ENCODE measurements around the gene NDUFS6. TPM values are rescaled to one million over a fixed set of nuclear protein-coding genes. Genes with fewer than 3 reads are reported as not detected.

The NDUFS6 gene
- 10 to 100 TPM in 4 of 5 donors, not detected in 1; 12.8 to 86.0 (median 39.7) TPM for total RNA-seq
- 10 to 100 TPM; 92.6 to 95.0 (median 93.3) TPM for polyA plus RNA-seq
- long read RNA-seq, donor 1, transcript NDUFS6-201 (4 exons, 1,082 nt): major isoform, 25 of 26 reads
- long read RNA-seq, donor 1, partial matches to known transcripts: 0 of 26 reads
- long read RNA-seq, donor 1, other reads (novel, unspliced or antisense): 0 of 26 reads
- long read RNA-seq, donor 2, transcript NDUFS6-201 (4 exons, 1,082 nt): major isoform, 32 of 36 reads
- long read RNA-seq, donor 2, partial matches to known transcripts: 0 of 36 reads
- long read RNA-seq, donor 2, other reads (novel, unspliced or antisense): 0 of 36 reads
- long read RNA-seq, donor 3, transcript NDUFS6-201 (4 exons, 1,082 nt): major isoform, 34 of 42 reads
- long read RNA-seq, donor 3, partial matches to known transcripts: 7 of 42 reads
- long read RNA-seq, donor 3, other reads (novel, unspliced or antisense): 0 of 42 reads
- long read RNA-seq, donor 4, partial matches to known transcripts: 0 of 3 reads
- long read RNA-seq, donor 4, other reads (novel, unspliced or antisense): 0 of 3 reads
- long read RNA-seq, donor 5, transcript NDUFS6-201 (4 exons, 1,082 nt): major isoform, 43 of 46 reads
- long read RNA-seq, donor 5, partial matches to known transcripts: 0 of 46 reads
- long read RNA-seq, donor 5, other reads (novel, unspliced or antisense): 0 of 46 reads
- long read RNA-seq, donor 6, transcript NDUFS6-201 (4 exons, 1,082 nt): major isoform, 68 of 85 reads
- long read RNA-seq, donor 6, partial matches to known transcripts: 6 of 85 reads
- long read RNA-seq, donor 6, other reads (novel, unspliced or antisense): 8 of 85 reads
- long read RNA-seq, donor 7, transcript NDUFS6-201 (4 exons, 1,082 nt): major isoform, 39 of 62 reads
- long read RNA-seq, donor 7, partial matches to known transcripts: 15 of 62 reads
- long read RNA-seq, donor 7, other reads (novel, unspliced or antisense): 8 of 62 reads
- long read RNA-seq, donor 8, transcript NDUFS6-201 (4 exons, 1,082 nt): major isoform, 47 of 55 reads
- long read RNA-seq, donor 8, partial matches to known transcripts: 5 of 55 reads
- long read RNA-seq, donor 8, other reads (novel, unspliced or antisense): 0 of 55 reads
- long read RNA-seq, donor 9, transcript NDUFS6-201 (4 exons, 1,082 nt): major isoform, 34 of 55 reads
- long read RNA-seq, donor 9, partial matches to known transcripts: 20 of 55 reads
- long read RNA-seq, donor 9, other reads (novel, unspliced or antisense): 0 of 55 reads
- long read RNA-seq, donor 10, transcript NDUFS6-201 (4 exons, 1,082 nt): major isoform, 8 of 15 reads
- long read RNA-seq, donor 10, partial matches to known transcripts: 6 of 15 reads
- long read RNA-seq, donor 10, other reads (novel, unspliced or antisense): 0 of 15 reads

GRCh38 chr5:1801222-1801966 is at the start of gene NDUFS6:
TSS of gene NDUFS6 (plus strand) at chr5:1801407. CDS start at chr5:1801418, 11 bp downstream.
- H3K4me1 ChIP-seq: peaks cover 18 to 68% (median 52%) of the 10 kb centered on the region in 4 donors
- no peaks in the 10 kb centered on the region for H3K27me3 ChIP-seq

GRCh38 chr5:1751864-1752822 is 49.1 kb upstream of the NDUFS6 start:
- TF ChIP-seq POLR2A (IDR thresholded peaks at IDR 0.05): no peak
- no peak for TF ChIP-seq EP300 (IDR thresholded peaks at IDR 0.05)
- Histone ChIP-seq H3K4me3 (no peak overlapping the region), H3K4me1 (no peaks in the 10 kb centered on the region), H3K27ac (no peak overlapping the region), H3K27me3 (peaks cover 0 to 59% (median 14%) of the 10 kb centered on the region in 3 donors), H3K36me3 (no peaks in the 10 kb centered on the region), H3K9me3 (peaks cover 0 to 8% (median 0%) of the 10 kb centered on the region in 4 donors)
- no peak for DNase-seq
- intact Hi-C loops (cut with DNase I; ENCODE audit: low total_unique reads): no loop called here
- WGBS, 5 donors: 77 to 79% (median 77%) methylated on average over 25 to 29 of the region's 29 CpGs

More at GRCh38 chr5:1801222-1801966, at the start of gene NDUFS6:
- WGBS, 5 donors: 0 to 1% (median 0%) methylated on average over 28 to 69 of the region's 69 CpGs
- peak within 1 kb of the TSS; percentile 84 to 93 (median 89) for H3K27ac ChIP-seq
- TF ChIP-seq POLR2AphosphoS5 (IDR thresholded peaks at IDR 0.05) (peak; percentile 71 to 87 (median 79)), EP300 (IDR thresholded peaks at IDR 0.05) (no peak), POLR2A (IDR thresholded peaks at IDR 0.05) (peak in 1 of 4 donors; percentile 22), CTCF (IDR thresholded peaks at IDR 0.05) (no peak)
- H3K36me3 ChIP-seq: peaks cover 47 to 61% (median 60%) of the 10 kb centered on the region in 4 donors
- H3K4me3 ChIP-seq: peak within 1 kb of the TSS; percentile 72 to 99 (median 88)
- no peaks in the 10 kb centered on the region for H3K9me3 ChIP-seq
- peak; percentile 84 to 91 for DNase-seq
- intact Hi-C loops (cut with DNase I; ENCODE audit: low total_unique reads): no loop called here

GRCh38 chr5:1752881-1753280 is 48.3 kb upstream of the NDUFS6 start:
- Histone ChIP-seq H3K9me3 (peaks cover 0 to 8% (median 0%) of the 10 kb centered on the region in 4 donors), H3K4me3 (no peak overlapping the region), H3K36me3 (no peaks in the 10 kb centered on the region), H3K27me3 (peaks cover 0 to 62% (median 14%) of the 10 kb centered on the region in 3 donors), H3K4me1 (no peaks in the 10 kb centered on the region), H3K27ac (no peak overlapping the region)
- peak in 1 of 2 donors; percentile 20 for DNase-seq
- 67 to 75% (median 71%) methylated on average over 15 to 16 of the region's 16 CpGs for WGBS, 5 donors
- intact Hi-C loops (cut with DNase I; ENCODE audit: low total_unique reads): no loop called here
- TF ChIP-seq POLR2AphosphoS5 (IDR thresholded peaks at IDR 0.05): no peak
- no peak for TF ChIP-seq CTCF (IDR thresholded peaks at IDR 0.05)
- no peak for TF ChIP-seq POLR2A (IDR thresholded peaks at IDR 0.05)
- TF ChIP-seq EP300 (IDR thresholded peaks at IDR 0.05): no peak
